Fibroblast of lung (primary cell): Measurements from ENCODE around the gene NCSTN. TPM values are rescaled to one million over a fixed set of nuclear protein-coding genes. Genes with fewer than 3 reads are reported as not detected.

Experiments used
- DNase-seq, 2 donors: peaks; one replicate each; pipeline versions ENCODE4 v3.0.0 to v3.0.0-alpha.2; 2010; ENCODE audit warnings: low read depth in 2 of 2
- H2AFZ ChIP-seq: 2 replicates; pipeline ENCODE4 v1.5.1; 2012; ENCODE audit warnings: low read length, control low read depth, inconsistent platforms
- H3K27ac ChIP-seq: 2 replicates; pipeline ENCODE4 v1.5.1; 2011; ENCODE audit warnings: low read length, control low read depth; ENCODE audit not compliant: insufficient read depth
- H3K27me3 ChIP-seq: 2 replicates; pipeline ENCODE4 v1.5.1; 2011; ENCODE audit warnings: mild to moderate bottlenecking, low read length; ENCODE audit not compliant: control insufficient read depth, insufficient read depth
- H3K36me3 ChIP-seq: 2 replicates; pipeline ENCODE4 v1.5.1; 2011; ENCODE audit warnings: low read length; ENCODE audit not compliant: control insufficient read depth, insufficient read depth
- H3K4me1 ChIP-seq: 2 replicates; pipeline ENCODE4 v1.5.1; 2011; ENCODE audit warnings: low read length; ENCODE audit not compliant: control insufficient read depth, insufficient read depth; ENCODE audit errors: extremely low read depth
- H3K4me2 ChIP-seq: 2 replicates; pipeline ENCODE4 v1.5.1; 2011; ENCODE audit warnings: low read length, control low read depth; ENCODE audit not compliant: insufficient read depth; ENCODE audit errors: extremely low read depth
- H3K4me3 ChIP-seq, 4 experiments: fragments of 200-600 bp in 1 of 4; sonication (generic) in 1 of 4; replicated peaks in 1 of 4; 2 replicates each; pipeline ENCODE4 v1.5.1; 2011 to 2016; ENCODE audit warnings: low read length in 4 of 4, low read depth in 3 of 4, mild to moderate bottlenecking in 3 of 4, control low read depth in 2 of 4, inconsistent platforms in 1 of 4, mixed read lengths in 1 of 4; ENCODE audit not compliant: insufficient read depth in 1 of 4; ENCODE audit errors: control extremely low read depth in 1 of 4
- H3K79me2 ChIP-seq: 2 replicates; pipeline ENCODE4 v1.5.1; 2012; ENCODE audit warnings: mild to moderate bottlenecking, low read length, inconsistent platforms; ENCODE audit not compliant: control insufficient read depth, insufficient read depth
- H3K9ac ChIP-seq: 2 replicates; pipeline ENCODE4 v1.5.1; 2011; ENCODE audit warnings: mild to moderate bottlenecking, low read length, control low read depth; ENCODE audit not compliant: insufficient read depth
- H3K9me3 ChIP-seq: 2 replicates; pipeline ENCODE4 v1.5.1; 2012; ENCODE audit warnings: low read depth, low read length; ENCODE audit not compliant: control insufficient read depth, insufficient read depth
- H4K20me1 ChIP-seq: 2 replicates; pipeline ENCODE4 v1.5.1; 2011; ENCODE audit warnings: low read length; ENCODE audit not compliant: control insufficient read depth, insufficient read depth; ENCODE audit errors: extremely low read depth
- EZH2 ChIP-seq: IDR thresholded peaks from 2 replicates; pipeline ENCODE4 v1.5.1; 2012; ENCODE audit warnings: low read length, control low read depth, mild to moderate bottlenecking; ENCODE audit errors: missing control alignments
- polyA minus RNA-seq: library from RNA; depleted of rRNA, polyadenylated mRNA; stranded (reverse); fragments of >200 nt; gene quantifications from 2 replicates; pipeline ENCODE4 v1.2.3, GENCODE V29; 2011; ENCODE audit warnings: low replicate concordance
- polyA plus RNA-seq, 2 donors: library from polyadenylated mRNA; depleted of rRNA in 1 of 2; stranded (reverse) in 1 of 2; unstranded in 1 of 2; fragments of >200 nt; gene quantifications; 2 replicates each; pipeline ENCODE4 v1.2.1, GENCODE V29; 2011 to 2012; ENCODE audit warnings: missing spikeins in 1 of 2
- total RNA-seq: library from RNA; depleted of rRNA; stranded (reverse); fragments of >200 nt; gene quantifications from 2 replicates; pipeline ENCODE4 v1.2.1, GENCODE V29; 2014
- TF ChIP-seq, protein P1 (sequence below), 2 donors: IDR thresholded peaks in 1 of 2; conservative IDR thresholded peaks in 1 of 2; 1 replicate in 1 of 2; 2 replicates in 1 of 2; pipeline ENCODE4 v1.5.1; 2011 to 2012; ENCODE audit warnings: low read length in 2 of 2, control low read depth in 1 of 2, inconsistent platforms in 1 of 2, low read depth in 1 of 2, mild to moderate bottlenecking in 1 of 2

Gene NCSTN
- 61.9 and 97.1 TPM in 2 replicates for total RNA-seq
- polyA plus RNA-seq, result 188 and 207 TPM in 2 replicates
- 85.8 and 93.4 TPM in 2 replicates for polyA plus RNA-seq (2012)
- 117 and 162 TPM in 2 replicates for polyA minus RNA-seq

DNA sequence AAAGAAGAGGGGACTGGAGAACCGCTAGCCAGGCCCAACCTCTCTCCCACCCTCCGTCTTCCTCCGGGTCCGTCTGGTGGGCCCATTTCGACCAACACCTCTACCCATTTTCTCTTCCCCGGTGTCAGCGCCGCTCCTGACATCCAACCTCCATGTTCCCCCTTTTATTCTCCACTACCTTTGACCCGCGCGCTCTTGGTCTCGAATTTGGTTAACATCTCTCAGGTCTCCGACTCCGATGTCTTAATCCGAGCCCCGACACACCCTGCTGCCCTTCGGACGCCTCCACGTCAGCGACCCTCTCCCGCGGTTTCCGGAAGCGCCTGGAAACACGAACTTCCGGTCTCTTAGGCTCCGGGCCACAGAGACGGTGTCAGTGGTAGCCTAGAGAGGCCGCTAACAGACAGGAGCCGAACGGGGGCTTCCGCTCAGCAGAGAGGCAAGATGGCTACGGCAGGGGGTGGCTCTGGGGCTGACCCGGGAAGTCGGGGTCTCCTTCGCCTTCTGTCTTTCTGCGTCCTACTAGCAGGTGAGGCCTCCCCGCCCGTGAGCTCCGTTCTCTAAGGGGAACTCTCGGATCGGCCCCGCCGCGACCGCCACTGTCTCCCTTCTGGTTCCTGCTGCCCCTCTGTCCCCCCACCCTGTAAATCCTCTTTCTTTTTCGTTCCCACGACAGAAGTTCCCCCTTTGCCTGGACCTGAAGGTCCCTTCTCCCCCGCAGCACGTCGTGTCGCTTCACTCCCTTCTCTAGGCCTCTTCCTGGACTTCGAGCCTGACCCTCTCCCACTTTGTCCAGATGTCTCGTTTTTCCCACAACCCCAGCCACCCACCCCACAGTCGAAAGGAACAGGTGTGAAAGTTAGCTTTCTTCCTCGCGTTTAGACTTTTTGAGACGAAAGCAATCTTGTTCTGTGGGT, at the start of gene NCSTN, which contains the start of gene COPA:
Gene NCSTN (plus strand): TSS at position 431 of the 917 bp plus-strand sequence. CDS start 14 bp downstream, at position 445.
Gene COPA (minus strand): TSS at position 298 of the 917 bp plus-strand sequence. CDS start 80 bp downstream, at position 218.
- Histone ChIP-seq H3K27me3 (no peaks in the 10 kb centered on the region), H3K4me2 (peak within 1 kb of the TSS; percentile 94), H3K4me1 (peaks cover 3% of the 10 kb centered on the region), H3K9me3 (no peaks in the 10 kb centered on the region), H3K36me3 (peaks cover 10% of the 10 kb centered on the region), H3K9ac (peak within 1 kb of the TSS; percentile 96), H3K79me2 (peaks cover 67% of the 10 kb centered on the region), H3K27ac (peak within 1 kb of the TSS; percentile 98), H3K4me3 (peak within 1 kb of the TSS; percentile 81 to 100 (median 94)), H4K20me1 (no peaks in the 10 kb centered on the region), H2AFZ (peak within 1 kb of the TSS; percentile 80)
- TF ChIP-seq, protein P1, sequence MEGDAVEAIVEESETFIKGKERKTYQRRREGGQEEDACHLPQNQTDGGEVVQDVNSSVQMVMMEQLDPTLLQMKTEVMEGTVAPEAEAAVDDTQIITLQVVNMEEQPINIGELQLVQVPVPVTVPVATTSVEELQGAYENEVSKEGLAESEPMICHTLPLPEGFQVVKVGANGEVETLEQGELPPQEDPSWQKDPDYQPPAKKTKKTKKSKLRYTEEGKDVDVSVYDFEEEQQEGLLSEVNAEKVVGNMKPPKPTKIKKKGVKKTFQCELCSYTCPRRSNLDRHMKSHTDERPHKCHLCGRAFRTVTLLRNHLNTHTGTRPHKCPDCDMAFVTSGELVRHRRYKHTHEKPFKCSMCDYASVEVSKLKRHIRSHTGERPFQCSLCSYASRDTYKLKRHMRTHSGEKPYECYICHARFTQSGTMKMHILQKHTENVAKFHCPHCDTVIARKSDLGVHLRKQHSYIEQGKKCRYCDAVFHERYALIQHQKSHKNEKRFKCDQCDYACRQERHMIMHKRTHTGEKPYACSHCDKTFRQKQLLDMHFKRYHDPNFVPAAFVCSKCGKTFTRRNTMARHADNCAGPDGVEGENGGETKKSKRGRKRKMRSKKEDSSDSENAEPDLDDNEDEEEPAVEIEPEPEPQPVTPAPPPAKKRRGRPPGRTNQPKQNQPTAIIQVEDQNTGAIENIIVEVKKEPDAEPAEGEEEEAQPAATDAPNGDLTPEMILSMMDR (conservative IDR thresholded peaks at IDR 0.05 in 1 of 2, IDR thresholded peaks at IDR 0.05 in 1 of 2; ENCODE audit: low read depth in 1 of 2, low read length in 2 of 2), result no peak
- no peak for TF ChIP-seq EZH2
- peak; percentile 95 to 97 for DNase-seq

DNA sequence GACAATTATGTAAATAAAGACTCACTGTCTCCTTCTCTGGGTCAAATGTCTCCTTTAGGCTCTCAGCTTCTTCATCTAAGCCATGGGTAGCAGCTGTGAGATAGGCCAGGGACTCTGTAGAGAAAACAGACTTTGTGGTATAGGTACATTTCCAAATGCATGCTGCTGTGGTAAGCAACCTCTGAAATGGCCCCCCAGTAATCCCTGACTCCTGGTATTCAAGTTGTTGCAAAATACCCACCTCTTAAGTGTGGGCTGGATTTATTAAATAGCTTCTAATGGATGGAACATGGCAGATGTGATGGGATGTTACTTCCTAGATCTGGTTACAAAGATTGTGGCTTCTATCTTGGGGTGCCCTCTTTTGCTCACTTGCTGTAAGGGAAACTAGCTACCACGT, 47.1 kb upstream of the NCSTN start:
- DNase-seq, result no peak
- H3K4me2 ChIP-seq, result no peak overlapping the region

DNA sequence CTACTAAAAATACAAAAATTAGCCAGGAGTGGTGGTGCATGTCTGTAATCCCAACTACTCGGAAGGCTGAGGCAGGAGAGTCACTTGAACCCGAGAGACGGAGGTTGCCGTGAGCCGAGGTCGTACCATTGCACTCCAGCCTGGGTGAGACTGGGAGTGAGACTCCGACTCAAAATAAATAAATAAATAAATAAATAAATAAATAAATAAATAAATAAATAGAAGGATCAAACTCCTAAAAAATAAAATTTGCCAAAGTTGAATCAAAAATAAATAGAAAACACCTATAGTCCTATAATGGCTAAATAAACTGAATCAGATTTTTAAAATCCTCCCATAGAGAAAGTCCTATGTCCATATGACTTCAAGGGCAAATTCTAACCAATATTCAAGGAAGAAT, 43.0 kb upstream of the NCSTN start:
- Histone ChIP-seq H3K79me2 (no peaks in the 10 kb centered on the region), H4K20me1 (no peaks in the 10 kb centered on the region), H3K9me3 (no peaks in the 10 kb centered on the region), H3K36me3 (peaks cover 28% of the 10 kb centered on the region), H3K9ac (no peak overlapping the region), H3K4me2 (no peak overlapping the region), H3K4me3 (no peak overlapping the region), H2AFZ (no peak overlapping the region), H3K27ac (no peak overlapping the region), H3K27me3 (no peaks in the 10 kb centered on the region), H3K4me1 (no peaks in the 10 kb centered on the region)
- no peak for TF ChIP-seq EZH2
- TF ChIP-seq, protein P1 (conservative IDR thresholded peaks at IDR 0.05 in 1 of 2, IDR thresholded peaks at IDR 0.05 in 1 of 2; ENCODE audit: low read depth in 1 of 2, low read length in 2 of 2), result no peak
- no peak for DNase-seq

More for the DNA sequence above, 47.1 kb upstream of the NCSTN start:
- Histone ChIP-seq H3K4me3 (no peak overlapping the region), H2AFZ (no peak overlapping the region), H3K36me3 (peaks cover 40% of the 10 kb centered on the region), H3K27ac (no peak overlapping the region), H3K27me3 (no peaks in the 10 kb centered on the region), H3K9ac (no peak overlapping the region), H3K4me1 (no peaks in the 10 kb centered on the region), H3K9me3 (no peaks in the 10 kb centered on the region), H3K79me2 (no peaks in the 10 kb centered on the region), H4K20me1 (no peaks in the 10 kb centered on the region)
- TF ChIP-seq, protein P1 (conservative IDR thresholded peaks at IDR 0.05 in 1 of 2, IDR thresholded peaks at IDR 0.05 in 1 of 2; ENCODE audit: low read depth in 1 of 2, low read length in 2 of 2), result no peak
- no peak for TF ChIP-seq EZH2
